Measurements from ENCODE around the gene TNFRSF1B. TPM values are rescaled to one million over a fixed set of nuclear protein-coding genes. Genes with fewer than 3 reads are reported as not detected.

Gene TNFRSF1B
- total RNA-seq, 1 donor from 2014 or later: 98.6 TPM

DNA sequence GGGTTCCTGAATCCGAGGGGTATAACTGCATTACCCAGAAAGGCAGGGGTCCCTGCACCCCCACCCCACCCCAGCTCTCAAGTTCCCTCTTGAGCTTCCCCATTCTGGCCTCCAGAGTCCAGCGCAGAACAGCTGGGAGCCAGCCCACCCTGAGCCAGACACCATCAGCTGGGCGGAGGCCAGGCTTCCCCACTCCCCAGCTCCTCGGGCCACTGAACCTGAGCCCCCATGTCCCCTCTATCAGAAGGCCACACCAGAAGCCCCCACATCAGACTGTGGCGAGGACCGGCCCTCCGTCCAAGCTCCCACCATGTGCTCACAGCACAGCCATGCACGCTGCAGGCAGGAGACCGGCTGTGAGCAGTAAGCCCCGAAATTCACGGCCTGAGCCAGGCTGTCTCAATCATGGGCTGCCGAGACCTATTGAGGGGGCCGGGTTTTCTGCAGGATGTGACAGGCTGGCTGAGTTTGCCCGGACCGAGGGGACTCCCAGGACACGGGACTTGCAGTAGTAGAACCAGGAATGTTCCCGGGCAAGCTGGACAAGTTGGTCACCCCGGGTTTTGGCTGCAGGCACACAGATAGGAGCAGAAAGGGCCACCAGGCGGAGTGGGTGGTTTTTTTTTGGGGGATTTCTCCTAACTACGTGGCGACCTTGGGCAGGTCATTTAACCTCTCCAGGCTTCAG is 25.5 kb upstream of the TNFRSF1B start:
- ChIA-PET POLR2A (interaction anchor here (1.6 to 7.7 kb wide), 2 partner anchors 10 to 16 kb away, joined by 4 to 86 read pairs; no protein-coding TSS in a partner anchor), CTCF (interaction anchor here (1.7 kb wide), 1 partner anchor 16 kb away, joined by 7 read pairs; no protein-coding TSS in a partner anchor)
- H3K9me3 Mint-ChIP-seq: no peaks in the 10 kb centered on the region
- ATAC-seq (ENCODE audit: low read depth) (no peak), DNase-seq (no peak)
- no peaks in the 10 kb centered on the region for H3K36me3 Mint-ChIP-seq (ENCODE audit: low read depth)
- peak overlapping the region; percentile 24 for H3K27ac Mint-ChIP-seq
- TF ChIP-seq CTCF (IDR thresholded peaks at IDR 0.05): no peak
- no peak overlapping the region for H3K4me3 Mint-ChIP-seq
- no peaks in the 10 kb centered on the region for H3K27me3 Mint-ChIP-seq
- intact Hi-C loops (cut with micrococcal nuclease): loop anchor here (5.0 kb wide), 1 partner anchor 41 kb away; no protein-coding TSS in a partner anchor
- peaks cover 53% of the 10 kb centered on the region for H3K4me1 Mint-ChIP-seq

- ChIA-PET POLR2A (interaction anchor here (0.5 to 7.7 kb wide), 6 partner anchors 9 to 123 kb away, joined by 4 to 86 read pairs (median 6); partner anchors contain the start of gene MIIP), CTCF (interaction anchor here (1.7 kb wide), 1 partner anchor 17 kb away, joined by 7 read pairs; no protein-coding TSS in a partner anchor)
- TF ChIP-seq CTCF (IDR thresholded peaks at IDR 0.05): no peak
- Mint-ChIP-seq H3K36me3 (ENCODE audit: low read depth) (no peaks in the 10 kb centered on the region), H3K4me3 (no peak overlapping the region), H3K4me1 (peaks cover 63% of the 10 kb centered on the region), H3K27me3 (no peaks in the 10 kb centered on the region), H3K27ac (peak overlapping the region; percentile 35), H3K9me3 (no peaks in the 10 kb centered on the region)
- no peak for DNase-seq
- intact Hi-C loops (cut with micrococcal nuclease): loop anchor here (5.0 kb wide), 1 partner anchor 40 kb away; no protein-coding TSS in a partner anchor
- no peak for ATAC-seq (ENCODE audit: low read depth)
Observed at GRCh38 chr1:12142141-12142823, 24.5 kb upstream of the TNFRSF1B start.

DNA sequence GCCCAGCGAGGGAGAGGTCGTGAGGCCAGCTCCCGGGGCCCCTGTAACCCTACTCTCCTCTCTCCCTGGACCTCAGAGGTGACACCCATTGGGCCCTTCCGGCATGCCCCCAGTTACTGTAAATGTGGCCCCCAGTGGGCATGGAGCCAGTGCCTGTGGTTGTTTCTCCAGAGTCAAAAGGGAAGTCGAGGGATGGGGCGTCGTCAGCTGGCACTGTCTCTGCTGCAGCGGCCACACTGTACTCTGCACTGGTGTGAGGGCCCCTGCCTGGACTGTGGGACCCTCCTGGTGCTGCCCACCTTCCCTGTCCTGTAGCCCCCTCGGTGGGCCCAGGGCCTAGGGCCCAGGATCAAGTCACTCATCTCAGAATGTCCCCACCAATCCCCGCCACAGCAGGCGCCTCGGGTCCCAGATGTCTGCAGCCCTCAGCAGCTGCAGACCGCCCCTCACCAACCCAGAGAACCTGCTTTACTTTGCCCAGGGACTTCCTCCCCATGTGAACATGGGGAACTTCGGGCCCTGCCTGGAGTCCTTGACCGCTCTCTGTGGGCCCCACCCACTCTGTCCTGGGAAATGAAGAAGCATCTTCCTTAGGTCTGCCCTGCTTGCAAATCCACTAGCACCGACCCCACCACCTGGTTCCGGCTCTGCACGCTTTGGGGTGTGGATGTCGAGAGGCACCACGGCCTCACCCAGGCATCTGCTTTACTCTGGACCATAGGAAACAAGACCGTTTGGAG is 23.7 kb upstream of the TNFRSF1B start:
- intact Hi-C loops (cut with micrococcal nuclease): loop anchor here (1.0 to 5.0 kb wide), 2 partner anchors 9 to 39 kb away; no protein-coding TSS in a partner anchor
- H3K4me3 Mint-ChIP-seq: peak overlapping the region; percentile 41
- peaks cover 69% of the 10 kb centered on the region for H3K4me1 Mint-ChIP-seq
- DNase-seq: no peak
- ATAC-seq (ENCODE audit: low read depth): peak; percentile 26
- no peak for TF ChIP-seq CTCF (IDR thresholded peaks at IDR 0.05)
- ChIA-PET POLR2A (interaction anchor here (0.5 to 7.7 kb wide), 7 partner anchors 8 to 56 kb away, joined by 3 to 86 read pairs (median 6); no protein-coding TSS in a partner anchor), CTCF (interaction anchor here (1.7 kb wide), 1 partner anchor 18 kb away, joined by 7 read pairs; no protein-coding TSS in a partner anchor)
- peak overlapping the region; percentile 79 for H3K27ac Mint-ChIP-seq
- no peaks in the 10 kb centered on the region for H3K27me3 Mint-ChIP-seq
- H3K9me3 Mint-ChIP-seq: no peaks in the 10 kb centered on the region
- no peaks in the 10 kb centered on the region for H3K36me3 Mint-ChIP-seq (ENCODE audit: low read depth)

GRCh38 chr1:12143631-12144155 is 23.1 kb upstream of the TNFRSF1B start:
- no peaks in the 10 kb centered on the region for H3K36me3 Mint-ChIP-seq (ENCODE audit: low read depth)
- H3K4me3 Mint-ChIP-seq: peak overlapping the region; percentile 41
- POLR2A ChIA-PET: interaction anchor here (0.5 to 7.7 kb wide), 4 partner anchors 7 to 55 kb away, joined by 5 to 86 read pairs (median 11); no protein-coding TSS in a partner anchor
- ATAC-seq (ENCODE audit: low read depth) (peak; percentile 72), DNase-seq (no peak)
- H3K4me1 Mint-ChIP-seq: peaks cover 71% of the 10 kb centered on the region
- H3K27me3 Mint-ChIP-seq: no peaks in the 10 kb centered on the region
- CTCF ChIA-PET: no interaction called here
- H3K9me3 Mint-ChIP-seq: no peaks in the 10 kb centered on the region
- TF ChIP-seq CTCF (IDR thresholded peaks at IDR 0.05): no peak
- intact Hi-C loops (cut with micrococcal nuclease): loop anchor here (1.0 to 5.0 kb wide), 2 partner anchors 9 to 39 kb away; no protein-coding TSS in a partner anchor
- peak overlapping the region; percentile 79 for H3K27ac Mint-ChIP-seq
